Activated T-helper 17 cell treated with anti-CD3 and anti-CD28 coated beads, Interleukin-2, amount 50 U/mL, for 72 hours (primary cell): Measurements from ENCODE around the gene RBM19. TPM values are rescaled to one million over a fixed set of nuclear protein-coding genes. Genes with fewer than 3 reads are reported as not detected.

Experiments
- ATAC-seq: fragments of 150-1000 bp; cut with Tn5 transposase; replicated peaks from 2 replicates; pipeline ENCODE4 v1.10.0; 2021; ENCODE audit warnings: mild to moderate bottlenecking, moderate library complexity
- H3K27ac Mint-ChIP-seq: one replicate; pipeline ENCODE4 v1.8.0; 2022; ENCODE audit warnings: mixed read lengths
- H3K27me3 Mint-ChIP-seq: one replicate; pipeline ENCODE4 v1.8.0; 2022; ENCODE audit warnings: mixed read lengths
- H3K36me3 Mint-ChIP-seq: one replicate; pipeline ENCODE4 v1.8.0; 2022; ENCODE audit warnings: low read depth, mild to moderate bottlenecking, mixed read lengths
- H3K4me1 Mint-ChIP-seq: one replicate; pipeline ENCODE4 v1.8.0; 2022; ENCODE audit warnings: mixed read lengths
- H3K4me3 Mint-ChIP-seq: one replicate; pipeline ENCODE4 v1.8.0; 2022; ENCODE audit warnings: mild to moderate bottlenecking, mixed read lengths
- H3K9me3 Mint-ChIP-seq: one replicate; pipeline ENCODE4 v1.8.0; 2022; ENCODE audit warnings: mixed read lengths
- total RNA-seq, 2 donors: library from RNA; stranded (reverse); gene quantifications; one replicate each; pipeline ENCODE4 v1.2.3, GENCODE V29; 2022

The RBM19 gene
- total RNA-seq, 2 donors from 2014 or later, result 66.7 to 73.3 TPM

DNA sequence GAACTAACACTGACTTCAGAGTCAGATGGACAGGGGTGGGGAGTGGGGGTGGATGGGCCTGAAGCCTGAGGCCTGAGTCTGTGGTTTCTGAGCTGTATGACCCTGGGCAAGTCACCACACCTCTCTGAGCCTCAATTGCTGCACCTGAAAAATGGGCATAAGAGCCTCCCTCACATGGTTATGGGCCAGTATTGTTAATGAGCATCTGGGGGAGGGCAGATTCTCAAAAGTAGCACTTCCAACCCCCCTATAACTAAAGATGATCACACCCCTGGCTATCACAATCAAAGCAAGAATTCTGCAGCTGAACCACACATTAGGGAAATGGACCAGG lies 168.6 kb downstream of the RBM19 start:
- no peaks in the 10 kb centered on the region for H3K36me3 Mint-ChIP-seq
- no peaks in the 10 kb centered on the region for H3K4me1 Mint-ChIP-seq
- H3K27ac Mint-ChIP-seq, result no peak overlapping the region
- no peaks in the 10 kb centered on the region for H3K9me3 Mint-ChIP-seq
- no peak overlapping the region for H3K4me3 Mint-ChIP-seq
- H3K27me3 Mint-ChIP-seq, result no peaks in the 10 kb centered on the region
- ATAC-seq, result no peak

DNA sequence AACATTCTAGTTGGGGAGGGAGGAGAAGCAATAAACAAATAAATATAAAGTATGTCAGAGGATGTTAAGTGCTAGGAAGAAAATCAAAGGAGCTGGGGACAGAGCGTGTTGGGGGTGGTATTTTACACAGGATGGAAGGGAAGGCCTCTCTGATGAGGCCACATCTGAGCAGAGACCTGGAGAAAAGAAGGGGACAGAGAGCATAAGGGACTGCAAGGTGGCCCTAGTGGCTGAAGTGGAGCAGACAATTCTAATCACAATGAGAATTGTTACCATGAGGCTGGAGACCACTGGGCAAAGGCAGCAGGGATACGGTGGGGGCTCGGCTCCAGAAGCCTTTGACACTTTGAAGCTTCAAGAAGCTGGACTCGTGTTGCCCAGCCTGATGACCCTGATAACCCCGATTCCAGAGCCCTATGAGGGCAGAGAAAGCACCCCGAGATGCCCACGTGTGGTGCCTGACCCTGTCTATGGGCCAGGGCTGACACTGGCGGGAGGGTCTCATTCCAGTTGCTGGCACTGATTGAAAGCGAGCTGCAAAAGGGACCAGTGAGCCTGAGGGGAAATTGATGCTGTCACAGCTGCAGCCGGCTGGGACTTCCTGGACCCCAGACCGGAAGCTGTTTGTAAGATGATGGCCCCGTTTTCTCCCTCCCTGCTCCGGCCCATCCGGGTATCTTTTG lies 169.1 kb downstream of the RBM19 start:
- ATAC-seq, result no peak
- no peaks in the 10 kb centered on the region for H3K27me3 Mint-ChIP-seq
- H3K4me1 Mint-ChIP-seq, result no peaks in the 10 kb centered on the region

DNA sequence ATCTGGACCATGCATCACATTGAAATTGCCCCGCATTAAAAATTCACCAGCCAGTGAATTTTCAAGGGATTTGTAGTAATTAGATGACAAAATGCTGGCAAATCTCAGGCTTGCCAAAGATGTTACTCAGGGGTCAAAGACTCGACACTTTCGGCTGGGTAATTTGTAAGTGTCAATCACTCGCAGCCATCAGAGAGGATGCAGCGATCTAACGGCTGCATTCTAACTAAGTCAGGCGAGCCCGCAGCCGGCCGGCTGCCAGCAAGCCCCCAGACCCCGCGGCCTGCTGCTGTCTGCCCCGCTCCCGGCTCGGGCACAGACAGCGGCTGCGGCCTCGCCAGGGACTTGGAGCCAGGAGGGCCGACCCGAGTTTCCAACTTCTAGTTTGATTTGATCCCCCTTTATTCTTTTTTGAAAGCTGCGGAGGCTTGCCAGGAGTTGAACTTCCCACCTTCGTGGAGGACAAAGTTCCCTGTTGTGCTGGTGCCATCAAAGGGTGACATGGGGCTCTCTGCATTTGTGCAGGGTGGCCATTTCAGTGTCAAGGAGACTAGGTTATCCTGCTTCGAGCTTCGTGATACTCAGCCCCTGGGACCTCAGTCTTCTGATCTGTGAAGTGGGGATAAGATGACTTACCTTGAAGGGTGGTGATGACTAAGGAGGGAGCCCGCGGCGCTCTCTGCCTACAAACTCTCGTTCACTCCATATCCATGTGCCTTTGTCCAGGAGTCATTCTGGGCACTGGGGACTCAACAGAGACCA lies 169.9 kb downstream of the RBM19 start:
- Mint-ChIP-seq H3K4me1 (no peaks in the 10 kb centered on the region), H3K36me3 (no peaks in the 10 kb centered on the region), H3K27ac (no peak overlapping the region), H3K27me3 (no peaks in the 10 kb centered on the region), H3K4me3 (no peak overlapping the region), H3K9me3 (peaks cover 2% of the 10 kb centered on the region)
- no peak for ATAC-seq

More for the DNA sequence above, 169.1 kb downstream of the RBM19 start:
- Mint-ChIP-seq H3K36me3 (no peaks in the 10 kb centered on the region), H3K4me3 (no peak overlapping the region), H3K27ac (no peak overlapping the region), H3K9me3 (no peaks in the 10 kb centered on the region)

DNA sequence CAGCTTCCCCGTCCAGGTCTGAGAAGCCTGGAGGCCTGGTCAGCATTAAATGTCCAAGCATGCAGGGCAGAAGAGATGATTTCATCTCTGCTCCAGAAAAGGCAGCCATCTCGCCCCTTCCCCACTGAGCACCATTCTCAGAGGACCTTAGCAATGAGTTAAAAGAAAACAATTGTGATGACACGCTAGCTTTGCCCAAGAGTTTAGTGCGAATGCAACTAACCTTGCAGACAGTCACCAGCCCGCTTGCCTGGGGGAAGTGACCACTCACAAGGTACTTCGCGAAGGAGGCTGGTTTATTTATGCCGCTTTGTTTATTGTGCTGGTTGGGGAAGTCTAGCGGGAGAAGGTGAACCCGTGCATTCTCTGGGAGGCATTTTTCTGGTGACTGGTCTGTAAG lies 170.7 kb downstream of the RBM19 start:
- Mint-ChIP-seq H3K36me3 (no peaks in the 10 kb centered on the region), H3K4me1 (no peaks in the 10 kb centered on the region), H3K27ac (no peak overlapping the region), H3K27me3 (no peaks in the 10 kb centered on the region), H3K4me3 (no peak overlapping the region), H3K9me3 (peaks cover 7% of the 10 kb centered on the region)
- no peak for ATAC-seq

DNA sequence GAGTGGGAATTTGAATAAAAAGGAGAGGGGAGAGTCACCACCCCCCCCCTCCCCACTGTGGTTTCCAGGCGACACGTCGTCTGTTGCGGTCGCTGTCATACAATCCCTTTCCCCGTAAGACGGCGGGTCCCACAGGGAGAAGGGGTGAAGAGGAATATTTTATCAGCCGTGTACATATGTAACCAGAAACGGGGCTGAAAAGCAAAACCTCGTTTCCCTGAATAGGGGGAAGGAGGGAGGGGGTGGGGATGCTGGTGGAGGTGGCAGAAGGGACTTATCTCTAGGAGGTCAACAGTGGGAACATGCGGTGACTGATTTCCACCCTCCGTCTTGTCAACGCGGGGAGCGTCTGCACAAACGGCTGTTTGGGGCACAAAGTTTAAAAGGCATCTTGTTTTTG lies 171.4 kb downstream of the RBM19 start:
- Mint-ChIP-seq H3K36me3 (no peaks in the 10 kb centered on the region), H3K4me3 (no peak overlapping the region), H3K27ac (no peak overlapping the region), H3K9me3 (peaks cover 11% of the 10 kb centered on the region), H3K4me1 (no peaks in the 10 kb centered on the region), H3K27me3 (no peaks in the 10 kb centered on the region)
- no peak for ATAC-seq

DNA sequence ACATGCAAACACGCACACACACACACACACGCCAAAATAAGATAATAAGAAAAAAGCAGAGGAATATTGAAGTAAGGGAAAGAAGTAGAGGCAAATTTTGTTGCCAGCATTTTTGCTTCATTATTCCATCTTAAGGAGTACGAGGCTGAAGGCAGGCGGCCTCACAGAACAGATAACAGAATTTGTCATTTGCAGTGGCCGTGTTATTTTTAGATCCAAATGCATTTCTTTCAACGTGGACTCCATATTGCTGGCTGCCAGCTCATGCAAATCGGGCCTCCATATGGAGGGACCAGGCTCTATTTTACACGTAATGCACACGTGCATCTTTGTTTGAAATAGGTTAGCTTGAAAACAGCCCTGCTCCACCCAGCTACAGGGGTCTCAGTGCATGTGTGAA lies 172.9 kb downstream of the RBM19 start:
- no peak overlapping the region for H3K27ac Mint-ChIP-seq
- H3K4me1 Mint-ChIP-seq, result no peaks in the 10 kb centered on the region
- H3K4me3 Mint-ChIP-seq, result no peak overlapping the region
- no peak for ATAC-seq
- H3K9me3 Mint-ChIP-seq, result peaks cover 11% of the 10 kb centered on the region
- no peaks in the 10 kb centered on the region for H3K27me3 Mint-ChIP-seq
- H3K36me3 Mint-ChIP-seq, result no peaks in the 10 kb centered on the region

DNA sequence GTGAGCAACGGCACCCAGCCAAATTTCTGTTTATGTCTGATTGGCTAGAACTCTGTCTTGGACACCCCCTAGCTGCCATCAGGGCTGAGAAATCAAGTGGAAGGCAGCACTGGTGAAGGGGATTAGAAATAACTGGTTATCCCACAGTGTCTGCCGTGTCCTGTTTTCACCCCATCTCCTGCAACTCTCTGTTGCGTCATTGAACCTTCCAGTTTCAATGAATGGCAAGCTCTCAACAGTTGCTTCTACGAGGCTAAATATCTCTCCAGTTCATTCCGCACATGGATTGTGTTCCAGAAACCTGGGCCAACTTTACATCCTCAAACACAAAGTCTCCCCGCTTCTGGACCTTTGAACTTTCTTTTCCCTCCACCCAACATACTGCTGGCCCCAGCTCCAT lies 173.7 kb downstream of the RBM19 start:
- no peak for ATAC-seq
- no peaks in the 10 kb centered on the region for H3K4me1 Mint-ChIP-seq
- H3K27ac Mint-ChIP-seq, result no peak overlapping the region
- no peak overlapping the region for H3K4me3 Mint-ChIP-seq
- H3K36me3 Mint-ChIP-seq, result no peaks in the 10 kb centered on the region
- no peaks in the 10 kb centered on the region for H3K27me3 Mint-ChIP-seq
- H3K9me3 Mint-ChIP-seq, result peaks cover 16% of the 10 kb centered on the region

DNA sequence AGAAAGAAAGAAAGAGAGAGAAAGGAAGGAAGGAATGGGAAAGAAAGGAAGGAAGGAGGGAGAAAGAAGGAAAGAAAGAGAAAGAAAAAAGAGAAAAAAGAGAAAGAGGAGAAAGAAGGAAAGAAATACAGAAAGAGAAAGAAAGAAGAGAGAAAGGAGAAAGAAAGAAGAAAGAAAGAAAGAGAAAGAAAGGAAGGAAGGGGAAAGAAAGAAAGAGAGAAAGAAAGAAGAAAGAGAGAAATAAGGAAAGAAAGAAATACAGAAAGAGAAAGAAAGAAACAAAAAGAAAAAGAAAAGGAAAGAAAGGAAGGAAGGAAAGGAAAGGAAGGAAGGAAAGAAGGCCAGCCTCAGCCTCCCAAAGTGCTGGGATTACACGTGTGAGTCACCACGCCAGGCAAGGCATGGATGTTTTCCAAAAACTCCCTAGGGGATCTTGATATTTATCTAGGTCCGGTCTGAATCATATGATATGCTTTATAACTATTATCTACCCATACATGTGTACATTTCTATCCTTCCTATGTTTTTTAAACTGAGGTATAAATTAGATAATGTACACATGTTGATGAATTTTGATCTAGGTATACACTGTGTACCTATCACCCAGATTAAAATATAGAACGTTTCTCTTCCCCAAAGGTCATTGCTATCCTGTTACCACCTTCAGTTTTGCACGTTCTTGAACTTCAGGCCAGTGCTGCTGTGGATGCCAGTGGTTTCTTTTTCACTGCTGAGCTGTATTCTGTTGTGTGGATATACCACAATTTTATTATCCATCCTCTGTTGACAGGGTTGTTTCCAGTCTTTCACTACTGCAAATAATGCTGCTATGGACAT lies 177.9 kb downstream of the RBM19 start:
- Mint-ChIP-seq H3K36me3 (no peaks in the 10 kb centered on the region), H3K4me1 (no peaks in the 10 kb centered on the region), H3K4me3 (no peak overlapping the region), H3K27me3 (peaks cover 12% of the 10 kb centered on the region), H3K27ac (no peak overlapping the region), H3K9me3 (peaks cover 20% of the 10 kb centered on the region)
- no peak for ATAC-seq

DNA sequence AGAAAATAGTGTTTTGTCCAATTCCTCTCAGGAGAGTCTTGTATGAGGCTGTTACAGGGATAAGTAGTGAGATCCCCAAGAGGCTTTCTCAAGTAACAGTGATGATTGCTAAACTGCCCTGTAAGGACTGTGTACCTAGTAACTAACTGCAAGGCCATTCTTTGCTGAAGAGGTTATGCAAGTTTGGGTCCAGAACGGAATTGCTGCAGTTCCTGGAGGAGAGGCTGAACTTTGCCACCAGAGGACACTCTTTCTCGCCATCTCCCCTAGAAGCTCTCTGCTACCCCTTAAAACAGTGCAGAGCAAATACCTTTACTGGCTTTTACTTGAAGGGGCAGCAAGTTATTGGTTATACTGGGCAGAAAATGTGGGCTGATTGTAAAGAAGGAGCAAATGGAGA lies 180.0 kb downstream of the RBM19 start:
- Mint-ChIP-seq H3K36me3 (no peaks in the 10 kb centered on the region), H3K4me1 (no peaks in the 10 kb centered on the region), H3K9me3 (peaks cover 17% of the 10 kb centered on the region), H3K27ac (no peak overlapping the region), H3K27me3 (peaks cover 27% of the 10 kb centered on the region), H3K4me3 (no peak overlapping the region)
- no peak for ATAC-seq

DNA sequence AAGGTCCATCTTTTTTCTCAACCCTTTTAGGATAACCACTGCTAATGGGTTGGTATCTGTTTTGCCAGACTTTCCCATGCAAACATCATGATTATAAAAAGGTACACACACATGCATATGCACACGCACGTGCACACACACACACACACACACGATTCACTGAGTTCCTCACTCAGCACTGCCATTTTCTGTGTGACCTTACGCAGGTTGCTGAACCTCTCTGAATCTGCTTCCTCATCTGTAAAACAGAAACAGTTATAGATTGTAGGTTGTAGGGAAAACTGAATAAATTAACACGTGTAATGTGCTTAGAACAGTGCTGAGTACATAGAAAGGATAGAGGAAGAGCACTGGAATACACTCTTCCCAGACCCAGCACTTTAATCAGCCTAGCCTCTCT lies 182.3 kb downstream of the RBM19 start:
- ATAC-seq, result no peak
- peaks cover 39% of the 10 kb centered on the region for H3K27me3 Mint-ChIP-seq
- no peak overlapping the region for H3K4me3 Mint-ChIP-seq
- no peaks in the 10 kb centered on the region for H3K4me1 Mint-ChIP-seq
- H3K9me3 Mint-ChIP-seq, result peaks cover 13% of the 10 kb centered on the region
- no peak overlapping the region for H3K27ac Mint-ChIP-seq
- no peaks in the 10 kb centered on the region for H3K36me3 Mint-ChIP-seq

DNA sequence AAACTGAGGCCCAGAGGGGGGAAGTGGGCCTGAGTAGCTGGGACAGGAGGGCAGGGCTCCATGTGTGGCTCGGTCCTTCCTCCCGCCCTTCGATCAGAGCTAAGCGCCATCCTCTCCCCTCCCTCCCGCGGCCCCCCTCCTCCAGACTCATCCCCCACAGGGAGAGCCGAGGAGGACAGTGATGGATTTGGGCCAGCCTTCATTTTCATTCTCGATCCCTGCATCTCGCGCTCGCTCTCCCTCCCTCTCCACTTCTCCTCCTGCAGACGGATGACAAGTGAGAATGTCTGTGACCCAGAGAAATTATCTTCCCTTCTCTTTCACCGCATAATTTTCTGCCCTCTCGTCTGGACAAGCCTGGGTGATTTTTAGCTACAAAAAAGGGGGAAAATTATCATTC lies 183.3 kb downstream of the RBM19 start:
- no peaks in the 10 kb centered on the region for H3K4me1 Mint-ChIP-seq

DNA sequence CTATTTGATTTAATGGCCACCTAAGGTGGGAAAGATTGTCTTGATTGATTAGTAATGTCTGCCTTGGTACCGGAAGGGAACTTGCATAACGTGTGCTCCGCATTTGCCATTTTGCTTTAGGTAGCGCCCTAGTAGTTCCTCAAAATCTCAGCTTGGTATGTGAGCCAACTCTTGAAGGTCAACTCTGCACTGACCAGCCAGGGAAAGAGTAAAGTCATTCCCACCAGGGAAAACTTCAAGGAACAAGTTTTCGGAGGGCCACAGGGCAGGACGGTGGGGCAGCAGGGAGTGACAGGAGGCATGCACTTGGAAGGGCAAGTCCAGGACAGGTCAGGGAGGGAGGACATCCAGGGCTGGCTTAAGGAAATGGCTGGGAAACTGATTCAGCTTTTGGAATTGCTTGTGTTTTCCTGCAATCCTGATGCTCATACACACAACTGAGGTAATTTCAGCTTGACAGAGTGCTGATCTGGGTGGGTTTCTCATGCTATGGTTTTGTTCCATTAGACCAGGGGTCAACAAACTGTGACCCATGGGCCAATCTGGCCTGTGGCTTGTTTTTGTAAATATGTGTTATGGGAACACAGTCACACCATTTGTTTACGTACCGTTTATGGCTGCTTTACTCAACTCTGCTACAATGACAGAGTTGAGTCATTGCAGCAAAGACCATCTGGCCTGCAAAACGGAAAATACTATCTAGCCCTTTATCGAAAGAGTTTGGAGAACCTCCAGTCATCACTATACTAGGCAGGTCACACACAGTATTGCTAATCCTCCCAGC lies 184.5 kb downstream of the RBM19 start:
- H3K4me1 Mint-ChIP-seq, result no peaks in the 10 kb centered on the region
- H3K27ac Mint-ChIP-seq, result no peak overlapping the region
- H3K36me3 Mint-ChIP-seq, result no peaks in the 10 kb centered on the region
- no peak overlapping the region for H3K4me3 Mint-ChIP-seq
- H3K27me3 Mint-ChIP-seq, result peaks cover 40% of the 10 kb centered on the region
- peaks cover 4% of the 10 kb centered on the region for H3K9me3 Mint-ChIP-seq
- no peak for ATAC-seq

More for the DNA sequence above, 183.3 kb downstream of the RBM19 start:
- Mint-ChIP-seq H3K27me3 (peaks cover 45% of the 10 kb centered on the region), H3K27ac (no peak overlapping the region), H3K9me3 (peaks cover 12% of the 10 kb centered on the region), H3K36me3 (no peaks in the 10 kb centered on the region), H3K4me3 (no peak overlapping the region)
- ATAC-seq, result no peak

DNA sequence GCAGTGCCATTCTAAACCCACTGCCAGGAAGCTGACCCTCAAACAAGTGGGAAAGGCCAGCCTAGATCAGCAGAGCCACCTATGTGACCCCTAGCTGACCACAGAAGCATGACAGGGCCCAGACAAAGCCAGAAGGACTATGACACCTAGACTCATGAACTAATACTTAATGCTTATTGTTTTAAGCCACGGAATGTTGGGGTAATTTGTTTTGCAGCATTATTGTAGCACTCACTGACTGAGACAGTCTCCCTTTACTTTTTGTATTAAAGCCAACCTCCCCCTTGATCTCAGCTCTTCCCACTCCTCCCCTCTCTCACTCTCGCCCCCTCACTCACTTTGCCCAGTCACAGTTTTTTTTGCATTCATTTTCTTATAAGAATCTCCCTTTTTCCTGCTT lies 186.4 kb downstream of the RBM19 start:
- Mint-ChIP-seq H3K9me3 (peaks cover 4% of the 10 kb centered on the region), H3K36me3 (no peaks in the 10 kb centered on the region), H3K27ac (no peak overlapping the region), H3K4me1 (no peaks in the 10 kb centered on the region), H3K4me3 (no peak overlapping the region), H3K27me3 (peaks cover 50% of the 10 kb centered on the region)
- no peak for ATAC-seq

DNA sequence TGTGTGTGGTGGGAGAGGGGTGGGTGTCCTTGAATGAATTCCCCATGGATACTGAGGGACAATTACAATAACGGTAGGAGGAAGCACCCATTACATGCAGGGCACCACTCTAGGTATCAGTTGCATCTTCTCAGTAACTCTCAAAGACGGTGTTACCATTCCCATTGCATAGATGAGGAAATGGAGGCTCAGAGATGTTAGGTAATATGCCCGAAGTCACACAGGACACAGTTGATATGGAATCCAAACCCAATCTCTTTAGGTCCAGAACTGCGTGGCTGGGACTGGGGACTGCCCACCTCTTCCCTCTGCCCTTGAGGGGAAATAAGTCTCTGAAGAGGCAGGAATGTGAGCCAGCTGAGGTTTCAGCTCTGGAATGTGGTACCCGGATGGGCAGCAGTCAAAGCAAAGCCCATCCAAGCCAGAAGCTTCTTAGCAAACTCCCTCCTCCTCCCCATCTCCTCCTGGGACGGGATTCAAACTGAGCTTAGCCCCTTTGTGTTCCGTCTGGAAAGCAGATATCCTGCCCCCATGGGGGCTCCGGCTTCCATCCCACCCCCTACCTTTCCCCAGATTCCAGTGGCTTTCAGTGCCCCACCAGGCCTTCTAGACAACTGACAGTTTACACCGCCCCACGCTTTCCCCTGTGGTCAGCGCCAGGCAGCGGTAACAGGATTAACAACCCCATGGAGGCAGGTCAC lies 187.5 kb downstream of the RBM19 start:
- Mint-ChIP-seq H3K9me3 (peaks cover 4% of the 10 kb centered on the region), H3K27me3 (peaks cover 48% of the 10 kb centered on the region), H3K4me1 (no peaks in the 10 kb centered on the region), H3K27ac (no peak overlapping the region), H3K36me3 (no peaks in the 10 kb centered on the region), H3K4me3 (no peak overlapping the region)
- no peak for ATAC-seq
